ENCODE measurements around the gene CTSO.

CTSO gene

GRCh38 chr4:155883895-155884294 lies 69.8 kb downstream of the CTSO start:
- Histone ChIP-seq H3K4me2 (ENCODE audit: low read depth, low read length, poor library complexity, severe bottlenecking) (no peak overlapping the region), H3K9me2 (replicated peaks; ENCODE audit: low read depth, low read length) (no peaks in the 10 kb centered on the region), H3K4me3 (ENCODE audit: low read length, poor library complexity, severe bottlenecking) (no peak overlapping the region), H3K27me3 (ENCODE audit: insufficient read depth, low read length, poor library complexity, severe bottlenecking) (no peaks in the 10 kb centered on the region), H4K20me1 (ENCODE audit: insufficient read depth, low read length, poor library complexity, severe bottlenecking) (no peaks in the 10 kb centered on the region), H3K79me2 (ENCODE audit: insufficient read depth, low read length) (no peaks in the 10 kb centered on the region), H2AFZ (ENCODE audit: low read length) (no peak overlapping the region), H3K9me3 (ENCODE audit: insufficient read depth, low read depth, low read length) (no peaks in the 10 kb centered on the region), H3F3A (ENCODE audit: low read depth) (no peaks in the 10 kb centered on the region), H3K4me1 (ENCODE audit: insufficient read depth, low read length, poor library complexity, severe bottlenecking) (no peaks in the 10 kb centered on the region), H3K36me3 (ENCODE audit: insufficient read depth, low read length) (no peaks in the 10 kb centered on the region), H3K9ac (ENCODE audit: low read depth, low read length, poor library complexity, severe bottlenecking) (no peak overlapping the region)
- TF ChIP-seq EZH2phosphoT487 (IDR thresholded peaks at IDR 0.05; ENCODE audit: borderline replicate concordance), result no peak
- TF ChIP-seq, protein P1, sequence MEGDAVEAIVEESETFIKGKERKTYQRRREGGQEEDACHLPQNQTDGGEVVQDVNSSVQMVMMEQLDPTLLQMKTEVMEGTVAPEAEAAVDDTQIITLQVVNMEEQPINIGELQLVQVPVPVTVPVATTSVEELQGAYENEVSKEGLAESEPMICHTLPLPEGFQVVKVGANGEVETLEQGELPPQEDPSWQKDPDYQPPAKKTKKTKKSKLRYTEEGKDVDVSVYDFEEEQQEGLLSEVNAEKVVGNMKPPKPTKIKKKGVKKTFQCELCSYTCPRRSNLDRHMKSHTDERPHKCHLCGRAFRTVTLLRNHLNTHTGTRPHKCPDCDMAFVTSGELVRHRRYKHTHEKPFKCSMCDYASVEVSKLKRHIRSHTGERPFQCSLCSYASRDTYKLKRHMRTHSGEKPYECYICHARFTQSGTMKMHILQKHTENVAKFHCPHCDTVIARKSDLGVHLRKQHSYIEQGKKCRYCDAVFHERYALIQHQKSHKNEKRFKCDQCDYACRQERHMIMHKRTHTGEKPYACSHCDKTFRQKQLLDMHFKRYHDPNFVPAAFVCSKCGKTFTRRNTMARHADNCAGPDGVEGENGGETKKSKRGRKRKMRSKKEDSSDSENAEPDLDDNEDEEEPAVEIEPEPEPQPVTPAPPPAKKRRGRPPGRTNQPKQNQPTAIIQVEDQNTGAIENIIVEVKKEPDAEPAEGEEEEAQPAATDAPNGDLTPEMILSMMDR (conservative IDR thresholded peaks at IDR 0.05; ENCODE audit: low read length), result no peak

DNA sequence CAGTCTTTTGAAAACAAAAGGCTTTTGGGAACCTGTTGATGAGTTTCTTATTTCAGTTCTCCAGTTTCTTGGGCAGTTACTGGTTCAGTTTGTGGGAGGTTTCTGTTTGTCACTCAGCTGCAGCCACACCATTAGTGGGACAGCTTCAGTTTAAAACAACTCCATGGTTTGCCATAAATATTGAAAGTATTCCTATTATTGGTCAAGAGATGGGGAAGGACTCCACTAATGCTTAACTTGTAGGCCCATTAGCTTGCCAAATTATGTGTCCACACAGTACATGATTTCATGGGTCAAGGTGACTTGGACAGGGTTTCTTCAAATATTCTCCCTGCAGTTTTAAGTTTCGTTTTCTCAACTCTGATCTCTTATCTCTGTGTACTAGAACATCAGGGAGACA lies 72.1 kb downstream of the CTSO start:
- H3K4me3 ChIP-seq (ENCODE audit: low read length, poor library complexity, severe bottlenecking), result no peak overlapping the region
- H3K4me1 ChIP-seq (ENCODE audit: insufficient read depth, low read length, poor library complexity, severe bottlenecking), result no peaks in the 10 kb centered on the region
- H3K27me3 ChIP-seq (ENCODE audit: insufficient read depth, low read length, poor library complexity, severe bottlenecking), result no peaks in the 10 kb centered on the region
- no peaks in the 10 kb centered on the region for H3K79me2 ChIP-seq (ENCODE audit: insufficient read depth, low read length)
- H3K9ac ChIP-seq (ENCODE audit: low read depth, low read length, poor library complexity, severe bottlenecking), result no peak overlapping the region
- H3K4me2 ChIP-seq (ENCODE audit: low read depth, low read length, poor library complexity, severe bottlenecking), result no peak overlapping the region
- no peaks in the 10 kb centered on the region for H4K20me1 ChIP-seq (ENCODE audit: insufficient read depth, low read length, poor library complexity, severe bottlenecking)
- H3K9me3 ChIP-seq (ENCODE audit: insufficient read depth, low read depth, low read length), result no peaks in the 10 kb centered on the region
- H3F3A ChIP-seq (ENCODE audit: low read depth), result no peaks in the 10 kb centered on the region
- TF ChIP-seq, protein P1 (conservative IDR thresholded peaks at IDR 0.05; ENCODE audit: low read length), result no peak
- no peak for TF ChIP-seq EZH2phosphoT487 (IDR thresholded peaks at IDR 0.05; ENCODE audit: borderline replicate concordance)
- no peaks in the 10 kb centered on the region for H3K9me2 ChIP-seq (replicated peaks; ENCODE audit: low read depth, low read length)
- no peak overlapping the region for H2AFZ ChIP-seq (ENCODE audit: low read length)
- H3K36me3 ChIP-seq (ENCODE audit: insufficient read depth, low read length), result no peaks in the 10 kb centered on the region

DNA sequence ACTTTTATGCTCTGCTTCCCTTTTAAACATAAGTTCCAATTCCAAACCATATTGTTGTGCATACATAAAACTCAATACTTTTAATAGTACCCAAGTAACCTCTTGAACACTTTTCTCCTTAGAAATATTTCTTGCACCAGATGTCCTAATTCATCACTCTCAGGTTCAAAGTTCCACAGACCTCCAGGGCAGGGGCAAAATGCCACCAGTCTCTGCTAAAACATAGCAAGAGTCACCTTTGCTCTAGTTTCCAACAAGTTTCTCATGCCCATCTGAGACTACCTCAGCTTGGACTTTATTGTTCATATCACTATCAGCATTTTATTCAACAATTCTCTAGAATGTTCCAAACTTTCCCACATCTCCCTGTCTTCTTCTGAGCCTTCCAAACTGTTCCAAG lies 73.9 kb downstream of the CTSO start:
- H4K20me1 ChIP-seq (ENCODE audit: insufficient read depth, low read length, poor library complexity, severe bottlenecking), result no peaks in the 10 kb centered on the region
- no peaks in the 10 kb centered on the region for H3K4me1 ChIP-seq (ENCODE audit: insufficient read depth, low read length, poor library complexity, severe bottlenecking)
- no peak overlapping the region for H3K4me2 ChIP-seq (ENCODE audit: low read depth, low read length, poor library complexity, severe bottlenecking)
- no peaks in the 10 kb centered on the region for H3F3A ChIP-seq (ENCODE audit: low read depth)
- H3K9ac ChIP-seq (ENCODE audit: low read depth, low read length, poor library complexity, severe bottlenecking), result no peak overlapping the region
- no peaks in the 10 kb centered on the region for H3K79me2 ChIP-seq (ENCODE audit: insufficient read depth, low read length)
- TF ChIP-seq, protein P1 (conservative IDR thresholded peaks at IDR 0.05; ENCODE audit: low read length), result no peak
- no peaks in the 10 kb centered on the region for H3K9me3 ChIP-seq (ENCODE audit: insufficient read depth, low read depth, low read length)
- no peaks in the 10 kb centered on the region for H3K9me2 ChIP-seq (replicated peaks; ENCODE audit: low read depth, low read length)
- no peak overlapping the region for H2AFZ ChIP-seq (ENCODE audit: low read length)
- no peaks in the 10 kb centered on the region for H3K27me3 ChIP-seq (ENCODE audit: insufficient read depth, low read length, poor library complexity, severe bottlenecking)
- H3K36me3 ChIP-seq (ENCODE audit: insufficient read depth, low read length), result no peaks in the 10 kb centered on the region
- no peak overlapping the region for H3K4me3 ChIP-seq (ENCODE audit: low read length, poor library complexity, severe bottlenecking)

All from Loucy (cell line).